Effector CD4-positive, alpha-beta T cell (primary cell): Measurements from ENCODE around the gene NOXO1.
"Not testable (repeated sequence)": the region's sequence is repeated elsewhere in the genome, so short reads cannot be mapped to it uniquely, and the experiment has no call there.

Source experiments
- DNase-seq: peaks from one replicate; pipeline ENCODE4 v3.0.0-alpha.2; 2020

The NOXO1 gene

GRCh38 chr16:1978476-1979120 lies 2.7 kb downstream of the NOXO1 start:
- no peak for DNase-seq

- DNase-seq = no peak
These were observed 3.4 kb downstream of the NOXO1 start for GRCh38 chr16:1977875-1978268.

- DNase-seq = no peak
These were observed 4.1 kb downstream of the NOXO1 start for GRCh38 chr16:1976951-1977874.

DNA sequence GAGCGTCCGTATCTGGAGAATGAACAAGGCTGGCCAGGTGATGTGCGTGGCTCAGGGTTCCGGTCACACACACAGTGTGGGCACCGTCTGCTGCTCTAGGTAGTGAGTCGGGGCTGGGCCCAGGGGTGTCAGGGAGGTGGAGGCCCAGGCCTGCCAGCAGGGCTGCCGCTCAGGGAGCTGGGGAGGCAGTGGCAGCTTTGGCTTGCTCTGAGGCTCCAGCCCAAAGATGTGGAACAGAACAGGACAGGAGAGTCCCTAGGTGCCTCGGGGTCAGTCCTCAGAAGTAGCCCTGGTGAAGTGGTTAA lies 5.1 kb downstream of the NOXO1 start:
- DNase-seq = no peak

GRCh38 chr16:1975432-1976215 lies 5.6 kb downstream of the NOXO1 start:
- DNase-seq = no peak

- no peak for DNase-seq
These were observed 6.9 kb downstream of the NOXO1 start for GRCh38 chr16:1974157-1975070.

GRCh38 chr16:1973461-1974156 lies 7.7 kb downstream of the NOXO1 start:
- no peak for DNase-seq

DNA sequence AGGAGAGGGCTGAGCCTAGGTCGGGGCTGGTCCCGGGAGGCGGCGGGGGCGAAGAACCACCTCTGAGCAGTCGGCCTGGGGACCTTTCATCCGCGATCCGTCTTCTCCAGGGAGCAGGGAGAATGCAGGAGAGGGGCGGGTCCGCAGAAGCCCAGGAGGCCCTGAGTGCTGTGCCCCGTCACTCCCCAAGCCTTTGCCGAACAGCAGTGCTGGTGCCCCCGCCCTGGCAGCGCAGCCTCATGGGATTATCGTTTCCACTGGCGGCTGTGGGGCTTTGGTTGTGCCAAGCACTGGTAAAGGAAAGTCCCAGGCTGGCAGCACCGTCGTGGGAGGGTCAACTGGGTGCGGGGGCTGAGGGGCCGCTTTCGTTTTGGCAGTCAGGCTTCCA lies 8.8 kb downstream of the NOXO1 start:
- no peak for DNase-seq

DNA sequence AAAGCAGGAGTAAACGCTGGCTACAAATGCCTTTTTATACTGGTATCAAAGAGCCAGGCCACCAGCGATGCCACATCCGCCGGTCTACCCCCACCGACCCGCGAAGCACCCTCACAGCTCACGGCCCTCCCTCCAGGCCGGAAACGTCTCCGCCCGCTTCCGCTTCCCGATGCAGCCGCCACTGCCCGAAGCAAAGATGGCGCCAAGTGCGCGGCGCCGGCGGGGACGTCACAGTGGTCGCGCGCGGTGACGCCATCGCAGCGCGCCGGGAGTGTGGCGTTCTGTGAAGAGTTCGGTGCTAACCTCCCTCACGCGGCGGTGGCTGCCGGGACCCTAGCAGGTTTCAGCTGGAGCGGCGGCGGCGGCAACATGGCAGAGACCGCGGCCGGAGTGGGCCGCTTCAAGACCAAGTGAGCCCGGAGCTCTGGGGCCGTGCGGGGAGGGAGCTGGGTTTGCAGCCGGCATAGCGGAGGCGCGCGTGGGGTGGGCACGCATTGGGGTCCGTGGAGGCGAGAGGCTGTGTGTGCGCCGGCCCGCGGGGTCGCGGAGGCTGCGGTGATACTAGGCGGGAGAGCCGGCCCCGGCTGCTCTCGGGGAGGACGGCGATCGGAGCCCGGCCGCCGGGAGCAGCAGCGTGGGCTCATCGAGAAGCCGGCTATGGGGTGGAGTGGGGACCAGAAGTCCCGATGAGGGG lies 9.3 kb downstream of the NOXO1 start, which contains the start of gene TBL3:
Gene TBL3, plus strand, starts transcription at position 258 of the 694 bp plus-strand sequence. Its CDS starts 112 bp downstream, at position 370.
- peak; percentile 95 for DNase-seq

- DNase-seq = no peak
These were observed 12.9 kb downstream of the NOXO1 start for GRCh38 chr16:1968146-1968953.

DNA sequence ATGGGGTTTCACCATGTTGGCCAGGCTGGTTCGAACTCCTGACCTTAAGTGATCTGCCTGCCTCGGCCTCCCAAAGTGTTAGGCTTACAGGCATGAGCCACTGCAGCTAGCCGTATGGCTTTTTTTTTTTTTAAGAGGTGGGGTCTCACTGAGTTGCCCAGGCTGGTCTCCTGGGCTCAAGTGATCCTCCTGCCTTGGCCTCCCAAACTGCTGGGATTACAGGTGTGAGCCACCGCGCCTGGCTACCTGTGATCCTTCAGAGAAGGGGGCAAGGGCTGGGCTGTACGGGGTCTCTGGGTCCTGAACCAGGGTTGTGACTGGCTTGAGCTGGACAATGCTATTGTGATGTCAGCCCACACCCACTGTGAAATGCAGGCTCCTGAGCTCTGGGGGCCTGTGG lies 14.8 kb downstream of the NOXO1 start, which contains the start of gene RNF151:
Gene RNF151, plus strand, starts transcription at position 397 of the 400 bp plus-strand sequence. CDS start 26 bp downstream, outside the sequence.
- no peak for DNase-seq

GRCh38 chr16:1965396-1966001 lies 15.8 kb downstream of the NOXO1 start:
- DNase-seq = no peak

DNA sequence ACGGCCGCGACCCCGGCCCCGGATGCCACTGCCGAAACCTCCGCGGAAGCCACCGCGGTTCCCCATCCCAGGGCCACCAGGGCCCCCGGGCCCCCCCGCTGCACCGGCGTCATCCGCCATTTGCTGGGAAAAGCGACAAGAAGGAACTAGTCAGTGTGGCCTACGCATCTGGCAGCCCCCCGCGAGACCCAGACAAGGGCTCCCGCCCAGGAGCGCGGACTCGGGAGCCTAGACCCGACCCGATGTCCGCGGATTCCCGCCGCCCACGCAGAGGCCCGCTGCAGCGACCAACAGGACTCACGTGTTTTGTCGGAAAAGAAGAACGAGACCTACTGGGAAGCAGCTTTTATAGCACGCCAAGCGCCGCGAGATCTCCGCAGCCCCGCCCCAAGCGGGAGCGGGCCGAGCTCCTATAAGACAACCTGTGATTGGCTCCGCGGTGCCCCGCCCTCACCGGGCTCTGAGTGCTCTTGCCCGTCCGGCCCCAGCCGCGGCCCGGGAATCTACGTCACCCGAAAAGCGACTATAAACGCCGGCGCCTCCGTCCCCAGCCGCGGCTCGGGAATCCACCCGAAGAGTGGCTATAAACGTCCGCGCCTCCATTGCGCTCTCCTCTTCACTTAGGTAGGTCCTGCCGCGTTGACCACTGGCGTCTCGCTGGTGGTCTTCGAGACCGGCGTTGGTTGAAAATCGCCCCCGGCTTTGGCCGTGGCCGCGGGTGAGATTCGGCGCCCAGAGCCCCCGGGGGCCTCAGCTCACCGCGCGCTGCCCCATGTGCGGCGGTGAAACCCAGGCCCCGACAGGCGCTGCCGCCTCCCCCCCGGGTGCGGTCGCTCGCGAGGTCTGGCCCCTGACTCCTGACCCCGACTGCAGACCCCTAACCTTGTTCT lies 16.5 kb downstream of the NOXO1 start, which contains the start of gene RPS2:
Gene RPS2, minus strand, starts transcription at position 321 of the 890 bp plus-strand sequence. Its CDS starts 201 bp downstream, at position 120.
- peak; percentile 100 for DNase-seq

DNA sequence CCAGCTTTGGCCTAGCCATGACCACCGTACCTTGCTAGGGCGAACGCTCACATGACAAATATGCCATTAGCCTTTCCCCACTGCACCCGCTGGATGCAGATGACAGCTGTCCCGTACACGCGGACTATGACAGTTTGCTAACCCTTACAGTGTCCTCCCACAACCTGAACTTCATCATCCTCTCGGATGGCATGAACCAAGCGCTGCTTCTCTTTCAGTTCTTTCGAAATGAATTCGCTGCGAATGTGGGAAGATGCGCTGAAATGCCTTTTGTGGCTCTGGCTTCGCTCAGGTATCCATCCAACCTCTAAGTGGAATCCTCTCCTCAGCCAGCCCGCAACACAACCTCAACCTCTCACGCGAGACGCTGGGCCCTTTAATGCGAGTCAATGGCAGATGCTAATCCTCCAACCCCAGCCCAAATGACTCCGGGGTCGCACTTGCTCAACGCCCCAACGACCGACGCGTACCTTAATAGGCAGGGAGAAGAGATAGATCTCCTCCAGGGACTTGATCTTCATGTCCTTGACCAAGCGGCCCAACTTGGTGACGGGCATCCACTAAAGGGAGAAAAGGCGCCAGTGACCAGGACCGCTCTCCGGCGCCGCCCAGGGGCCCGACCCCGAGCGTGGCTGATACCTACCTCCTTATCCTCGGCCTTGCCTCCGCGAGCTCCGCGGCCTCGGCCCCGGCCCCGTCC lies 17.3 kb downstream of the NOXO1 start:
- peak; percentile 34 for DNase-seq

DNA sequence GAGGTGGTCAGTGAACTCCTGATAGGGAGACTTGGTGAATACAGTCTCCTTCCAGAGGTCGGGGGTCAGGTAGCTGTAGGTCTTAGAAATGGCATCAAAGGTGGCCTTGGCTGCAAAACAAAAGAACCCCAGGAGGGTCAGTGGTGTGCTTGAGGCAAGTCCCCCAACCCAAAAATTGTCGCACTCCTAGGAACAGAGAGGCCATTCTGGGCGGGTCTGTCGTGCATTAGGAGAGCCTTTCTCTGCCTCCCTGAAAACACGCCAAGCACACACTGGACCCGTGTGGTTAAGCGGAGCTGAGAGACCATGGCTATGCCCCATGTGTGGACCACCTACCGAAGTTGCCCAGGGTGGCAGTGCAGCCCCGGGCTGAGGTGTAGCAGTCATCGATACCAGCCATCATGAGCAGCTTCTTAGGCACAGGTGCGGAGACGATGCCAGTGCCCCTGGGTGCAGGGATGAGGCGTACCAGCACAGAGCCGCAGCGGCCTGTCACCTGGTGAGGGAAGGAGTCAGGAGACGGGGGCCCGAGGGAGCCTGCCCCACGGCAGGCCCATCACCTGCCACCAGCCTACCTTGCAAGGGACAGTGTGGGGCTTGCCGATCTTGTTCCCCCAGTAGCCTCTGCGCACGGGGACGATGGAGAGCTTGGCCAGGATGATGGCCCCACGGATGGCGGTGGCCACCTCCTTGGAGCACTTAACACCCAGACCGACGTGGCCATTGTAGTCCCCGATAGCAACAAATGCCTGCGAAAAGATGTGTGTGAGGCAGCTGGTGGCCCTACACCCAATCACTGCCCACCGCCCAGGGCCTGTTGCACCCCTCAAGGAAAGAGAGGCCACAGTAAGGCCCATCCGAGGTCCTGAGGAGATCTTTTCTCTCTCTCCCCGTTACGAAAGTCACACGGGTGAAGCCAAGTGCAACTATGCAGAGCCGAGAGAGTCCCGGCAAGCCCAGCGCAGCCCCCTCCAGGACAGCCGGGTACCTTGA lies 18.8 kb downstream of the NOXO1 start:
- DNase-seq = not testable (repeated sequence)

DNA sequence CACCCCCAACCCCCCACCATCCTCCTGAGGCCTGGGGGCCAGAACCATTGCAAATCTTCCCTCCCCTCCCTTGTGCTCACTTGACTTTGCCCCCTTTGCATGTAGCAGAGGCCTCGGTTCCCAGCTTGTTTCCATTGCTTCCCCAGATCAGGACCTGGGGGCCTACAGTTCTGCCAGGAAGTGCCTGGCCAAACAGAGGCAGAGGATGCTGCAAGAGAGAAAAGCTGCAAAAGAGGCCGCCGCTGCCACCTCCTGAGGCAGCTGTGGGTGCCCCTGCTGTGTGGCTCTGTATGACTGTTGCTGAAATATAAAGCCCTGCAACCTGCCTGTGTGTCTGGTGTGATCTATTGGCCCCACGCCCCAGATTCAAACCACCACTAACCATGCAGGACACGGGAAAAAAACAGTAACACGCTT lies 19.6 kb downstream of the NOXO1 start:
- no peak for DNase-seq
